HuH-7 (cell line): ENCODE results near the gene NOL6.
"Not testable (repeated sequence)": the region's sequence is repeated elsewhere in the genome, so short reads cannot be mapped to it uniquely, and the experiment has no call there.

Experiments
- DNase-seq: peaks from one replicate; pipeline ENCODE4 v3.0.0; 2011; ENCODE audit warnings: low spot score

The NOL6 gene, protein sequence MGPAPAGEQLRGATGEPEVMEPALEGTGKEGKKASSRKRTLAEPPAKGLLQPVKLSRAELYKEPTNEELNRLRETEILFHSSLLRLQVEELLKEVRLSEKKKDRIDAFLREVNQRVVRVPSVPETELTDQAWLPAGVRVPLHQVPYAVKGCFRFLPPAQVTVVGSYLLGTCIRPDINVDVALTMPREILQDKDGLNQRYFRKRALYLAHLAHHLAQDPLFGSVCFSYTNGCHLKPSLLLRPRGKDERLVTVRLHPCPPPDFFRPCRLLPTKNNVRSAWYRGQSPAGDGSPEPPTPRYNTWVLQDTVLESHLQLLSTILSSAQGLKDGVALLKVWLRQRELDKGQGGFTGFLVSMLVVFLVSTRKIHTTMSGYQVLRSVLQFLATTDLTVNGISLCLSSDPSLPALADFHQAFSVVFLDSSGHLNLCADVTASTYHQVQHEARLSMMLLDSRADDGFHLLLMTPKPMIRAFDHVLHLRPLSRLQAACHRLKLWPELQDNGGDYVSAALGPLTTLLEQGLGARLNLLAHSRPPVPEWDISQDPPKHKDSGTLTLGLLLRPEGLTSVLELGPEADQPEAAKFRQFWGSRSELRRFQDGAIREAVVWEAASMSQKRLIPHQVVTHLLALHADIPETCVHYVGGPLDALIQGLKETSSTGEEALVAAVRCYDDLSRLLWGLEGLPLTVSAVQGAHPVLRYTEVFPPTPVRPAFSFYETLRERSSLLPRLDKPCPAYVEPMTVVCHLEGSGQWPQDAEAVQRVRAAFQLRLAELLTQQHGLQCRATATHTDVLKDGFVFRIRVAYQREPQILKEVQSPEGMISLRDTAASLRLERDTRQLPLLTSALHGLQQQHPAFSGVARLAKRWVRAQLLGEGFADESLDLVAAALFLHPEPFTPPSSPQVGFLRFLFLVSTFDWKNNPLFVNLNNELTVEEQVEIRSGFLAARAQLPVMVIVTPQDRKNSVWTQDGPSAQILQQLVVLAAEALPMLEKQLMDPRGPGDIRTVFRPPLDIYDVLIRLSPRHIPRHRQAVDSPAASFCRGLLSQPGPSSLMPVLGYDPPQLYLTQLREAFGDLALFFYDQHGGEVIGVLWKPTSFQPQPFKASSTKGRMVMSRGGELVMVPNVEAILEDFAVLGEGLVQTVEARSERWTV

DNA sequence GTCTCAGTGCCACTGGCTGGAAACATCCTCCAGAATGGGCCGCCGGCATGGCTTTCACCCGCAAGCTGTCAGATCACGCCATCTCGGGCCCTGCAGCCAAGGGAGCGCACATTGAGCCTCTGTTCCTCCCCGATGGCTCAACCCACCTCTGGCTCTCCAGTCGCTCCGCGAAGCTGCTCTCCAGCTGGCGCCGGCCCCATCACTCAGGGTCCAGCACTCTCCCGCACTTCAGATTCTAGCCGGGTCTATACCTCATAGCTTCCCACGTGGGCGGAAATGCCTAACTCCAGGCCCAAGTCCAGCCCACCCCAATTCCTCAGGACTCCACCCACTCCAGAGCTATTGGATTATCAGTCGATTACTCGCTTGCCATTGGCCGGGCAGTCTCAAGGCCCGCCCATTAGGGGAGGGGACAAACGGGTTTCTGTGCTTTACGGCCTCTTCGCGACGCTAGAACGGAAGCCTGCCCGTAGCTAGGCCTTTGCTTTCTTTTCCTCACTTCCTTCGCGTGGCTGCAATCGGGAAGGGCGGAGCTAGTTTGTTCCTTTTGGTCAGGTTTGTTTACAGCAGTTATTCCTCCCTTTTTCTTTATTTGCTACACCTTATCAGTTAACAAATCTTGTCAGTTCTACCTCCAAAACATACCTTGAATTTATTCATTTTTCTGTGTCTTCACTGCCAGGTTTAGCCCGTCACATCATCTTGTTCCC, at the start of gene NOL6:
TSS of gene NOL6 (minus strand) at position 282 of the 710 bp plus-strand sequence. CDS start at position 200, 82 bp downstream.
- peak; percentile 88 for DNase-seq

DNA sequence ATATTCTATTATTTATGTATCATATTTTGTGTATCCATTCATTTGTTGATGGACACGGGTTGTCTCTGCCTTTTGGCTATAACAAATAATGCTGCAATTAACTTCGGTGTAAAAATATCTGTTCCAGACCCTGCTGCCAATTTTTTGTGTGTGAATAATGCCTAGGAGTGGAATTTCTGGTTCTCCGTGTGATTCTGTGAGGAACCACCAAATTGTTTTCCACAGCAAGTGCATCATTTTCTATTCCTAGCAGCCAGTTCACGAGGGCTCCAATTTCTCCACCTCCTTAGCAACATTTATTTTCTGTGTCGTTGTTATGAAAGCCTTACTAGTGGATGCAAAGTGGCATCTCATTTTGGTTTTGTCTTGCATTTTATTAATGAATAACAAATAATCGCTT, 48.1 kb upstream of the NOL6 start:
- DNase-seq: not testable (repeated sequence)

DNA sequence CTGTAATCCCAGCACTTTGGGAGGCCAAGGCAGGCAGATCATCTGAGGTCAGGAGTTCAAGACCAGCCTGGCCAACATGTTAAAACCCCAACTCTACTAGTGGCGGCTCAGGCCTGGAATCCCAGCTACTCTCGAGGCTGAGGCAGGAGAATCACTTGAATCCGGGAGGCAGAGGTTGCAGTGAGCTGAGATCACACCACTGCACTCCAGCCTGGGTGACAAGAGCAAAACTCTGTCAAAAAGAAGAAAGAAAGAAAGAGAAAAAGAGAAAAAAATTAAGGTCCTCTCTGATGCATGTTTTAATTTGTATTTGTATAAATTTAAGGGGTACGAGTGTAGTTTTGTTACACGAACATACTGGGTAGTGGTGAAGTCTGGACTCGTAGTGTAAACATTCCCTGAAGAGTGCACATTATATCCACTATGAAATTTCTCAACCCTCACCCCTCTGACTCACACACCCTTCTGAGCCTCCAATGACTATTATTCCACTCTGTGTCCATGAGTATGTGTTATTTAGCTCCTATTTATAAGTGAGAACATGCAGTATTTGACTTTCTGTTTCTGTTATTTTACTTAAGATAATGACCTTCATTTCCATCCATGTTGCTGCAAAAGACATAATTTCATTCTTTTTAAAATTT, 44.3 kb upstream of the NOL6 start:
- not testable (repeated sequence) for DNase-seq

DNA sequence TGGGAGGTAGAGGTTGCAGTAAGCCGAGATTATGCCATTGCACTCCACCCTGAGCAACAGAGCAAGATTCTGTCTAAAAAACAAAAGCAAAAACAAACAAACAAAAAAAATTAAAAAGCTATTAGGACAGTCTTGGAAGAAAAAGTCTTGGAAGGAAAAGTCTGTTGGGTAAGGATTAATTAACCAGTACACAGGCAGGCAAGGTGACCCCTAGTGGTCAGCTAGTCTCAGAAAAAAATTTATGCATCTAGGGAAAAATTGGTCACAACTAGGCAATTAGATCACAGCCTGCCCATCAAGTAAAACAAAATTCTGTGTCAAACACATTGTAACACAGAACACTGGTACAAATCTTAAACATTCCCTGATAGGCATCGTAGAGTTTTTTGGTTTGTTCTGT, 43.6 kb upstream of the NOL6 start:
- no peak for DNase-seq

DNA sequence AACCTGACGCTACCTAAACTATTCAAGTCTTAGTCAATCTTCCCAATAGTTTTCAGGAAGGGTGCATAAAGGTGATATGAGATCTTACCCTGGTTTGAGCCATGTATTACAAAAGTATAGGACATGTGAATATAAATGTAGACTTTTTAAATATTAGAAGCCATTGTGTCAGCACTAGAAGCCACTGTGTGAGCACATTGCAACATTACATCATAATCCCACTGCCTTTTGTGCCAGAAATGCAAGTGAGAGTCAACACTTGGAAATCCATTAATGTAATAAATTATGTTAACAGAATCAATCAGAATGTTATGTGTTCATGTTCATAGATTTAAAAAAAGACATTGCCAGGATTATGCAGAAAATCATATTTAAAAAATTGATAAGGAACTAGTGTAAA, 42.7 kb upstream of the NOL6 start:
- not testable (repeated sequence) for DNase-seq

DNA sequence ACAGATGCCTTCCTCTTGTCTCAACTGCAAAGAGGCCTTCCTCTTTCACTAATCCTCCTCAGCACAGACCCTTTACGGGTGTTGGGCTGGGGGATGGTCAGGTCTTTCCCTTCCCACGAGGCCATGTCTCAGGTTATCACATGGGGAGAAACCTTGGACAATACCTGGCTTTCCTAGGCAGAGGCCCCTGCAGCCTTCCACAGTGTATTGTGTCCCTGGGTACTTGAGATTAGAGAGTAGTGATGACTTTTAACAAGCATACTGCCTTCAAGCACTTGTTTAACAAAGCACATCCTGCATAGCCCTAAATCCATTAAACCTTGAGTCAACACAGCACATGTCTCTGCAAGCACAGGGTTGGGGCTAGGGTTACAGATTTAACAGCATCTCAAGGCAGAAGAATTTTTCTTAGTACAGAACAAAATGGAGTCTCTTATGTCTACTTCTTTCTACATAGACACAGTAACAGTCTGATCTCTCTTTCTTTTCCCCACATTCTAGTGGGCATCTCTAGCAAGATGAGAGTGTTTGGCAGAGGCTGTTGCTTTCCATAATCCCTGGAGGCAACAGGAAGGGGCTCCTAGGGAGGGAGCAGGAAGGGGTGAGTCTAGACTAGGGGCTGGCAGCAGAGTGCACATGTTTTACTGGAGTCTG, 41.7 kb upstream of the NOL6 start:
- DNase-seq: not testable (repeated sequence)

DNA sequence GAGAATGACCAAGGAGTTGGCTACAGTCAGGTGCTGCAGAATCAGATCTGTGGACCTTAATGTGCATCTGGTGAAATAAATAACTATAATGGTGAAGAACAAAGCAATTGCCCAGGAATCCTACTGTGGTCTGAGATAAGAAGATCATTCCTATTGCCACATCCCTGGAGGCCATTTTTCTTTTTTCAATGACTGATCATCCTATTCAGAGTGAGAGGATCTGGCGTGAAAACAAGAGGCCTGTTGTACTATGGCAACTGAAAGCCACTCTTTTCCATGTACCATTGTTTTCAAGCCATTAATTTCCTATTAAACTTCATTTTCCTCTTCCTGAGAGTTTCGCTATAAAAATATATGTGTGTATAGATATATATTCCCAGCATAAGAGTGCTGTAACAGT, 38.8 kb upstream of the NOL6 start:
- DNase-seq: not testable (repeated sequence)

DNA sequence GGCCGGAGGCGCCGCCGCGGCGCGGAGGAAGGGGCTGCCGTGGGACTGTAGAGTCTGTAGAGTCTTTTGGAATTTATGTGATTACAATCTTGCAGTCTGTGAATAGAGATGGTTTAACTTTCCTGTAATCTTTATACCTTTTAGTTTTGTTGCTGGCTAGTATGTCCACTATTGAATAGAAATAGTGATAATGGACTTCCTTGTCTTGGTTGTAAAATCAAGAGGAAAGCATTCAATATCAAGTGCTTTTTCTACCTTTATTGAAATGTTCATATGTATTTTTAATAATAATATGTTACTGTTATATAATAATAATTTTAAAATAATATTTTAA, 37.4 kb upstream of the NOL6 start:
- not testable (repeated sequence) for DNase-seq

DNA sequence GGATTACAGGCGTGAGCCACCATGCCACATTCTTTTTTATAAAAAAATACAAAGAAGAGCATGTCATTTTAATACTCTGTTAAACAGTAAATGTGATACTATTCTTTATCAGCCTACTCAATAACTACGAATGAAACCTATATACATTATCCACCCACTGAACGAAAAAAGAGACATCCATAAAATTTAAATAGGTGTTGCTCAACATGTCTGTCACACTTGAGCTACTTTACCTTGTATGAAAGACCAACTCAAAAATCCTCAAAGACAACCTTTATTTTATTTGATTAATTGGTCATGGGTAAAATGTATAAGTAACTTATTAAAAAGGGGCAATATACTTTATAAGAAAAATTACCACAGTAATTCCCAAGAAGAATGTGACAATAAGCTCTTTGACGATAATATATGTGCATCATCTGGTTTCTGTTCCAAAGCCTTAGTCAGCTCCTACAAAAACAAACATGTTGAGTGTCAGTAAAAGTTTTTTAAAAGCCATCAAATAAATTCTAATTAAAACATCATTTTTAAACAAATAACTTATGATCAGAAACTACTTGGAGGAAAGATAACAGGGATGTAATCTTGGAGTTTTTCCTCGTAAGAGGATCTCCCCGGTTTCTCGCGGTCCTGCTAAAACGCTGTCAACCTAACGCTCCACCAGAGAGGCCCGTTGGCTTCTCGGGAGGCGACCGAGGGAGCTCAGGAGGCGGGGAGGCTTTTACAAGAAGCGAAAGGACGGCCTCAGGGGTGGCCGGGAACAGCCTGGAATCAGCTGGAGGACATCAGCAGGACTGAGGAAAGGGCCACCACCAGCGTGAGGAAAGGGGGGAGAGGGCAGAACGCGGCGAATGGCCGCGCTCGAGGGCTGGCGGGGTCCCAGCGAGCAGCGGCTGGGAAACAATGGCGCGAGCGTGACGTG, 36.8 kb upstream of the NOL6 start:
- peak; percentile 28 for DNase-seq

DNA sequence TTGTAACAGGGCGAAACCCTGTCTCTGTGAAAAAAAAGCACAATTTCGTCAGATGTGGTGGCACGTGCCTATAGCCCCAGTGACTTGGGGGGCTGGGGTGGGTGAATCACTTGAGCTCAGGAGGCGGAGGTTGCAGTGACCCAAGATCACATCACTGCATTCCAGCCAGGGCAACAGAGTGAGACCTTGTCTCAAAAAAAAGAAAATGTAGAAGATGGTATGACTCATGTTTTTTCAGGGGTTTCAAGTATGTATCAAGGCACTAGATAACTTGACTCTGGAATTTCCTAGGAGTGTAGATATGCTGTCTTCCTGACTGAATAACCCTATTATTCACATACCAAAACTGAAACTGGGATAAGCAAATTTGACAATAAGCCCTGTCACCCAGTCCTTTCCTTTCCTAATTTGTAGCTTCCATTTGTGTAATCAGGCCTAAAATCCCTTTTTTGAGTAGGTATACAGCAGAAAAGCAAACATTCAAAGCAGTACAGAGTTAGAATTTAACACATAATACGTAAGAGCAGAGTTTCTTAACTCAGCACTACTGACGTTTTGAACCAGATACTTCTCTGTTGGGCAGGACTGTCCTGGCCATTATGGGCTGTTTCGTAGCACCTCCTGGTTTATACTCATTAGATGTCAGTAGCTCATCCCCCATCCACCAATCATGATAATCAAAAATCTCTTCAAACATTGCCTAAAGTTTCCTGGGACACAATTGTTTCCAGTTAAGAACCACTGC, 33.1 kb upstream of the NOL6 start:
- no peak for DNase-seq

DNA sequence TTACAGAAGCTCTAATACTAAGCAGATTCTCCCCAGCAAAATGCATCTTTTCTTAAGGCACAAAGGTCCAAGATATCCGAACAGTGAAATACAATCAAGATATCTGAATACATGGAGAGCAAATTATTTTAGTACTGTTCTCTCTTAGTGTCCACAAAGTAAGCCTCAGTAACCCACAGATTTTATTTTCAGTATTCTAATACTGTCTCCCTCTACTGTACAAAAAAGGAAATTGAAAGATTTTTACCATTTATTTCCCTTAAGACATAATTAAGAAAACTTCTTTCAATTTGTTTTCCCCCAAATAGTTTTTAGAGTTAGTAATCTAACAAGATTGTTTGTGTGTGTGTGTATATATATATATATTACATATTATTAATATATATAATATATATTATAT, 24.7 kb upstream of the NOL6 start:
- DNase-seq: no peak

DNA sequence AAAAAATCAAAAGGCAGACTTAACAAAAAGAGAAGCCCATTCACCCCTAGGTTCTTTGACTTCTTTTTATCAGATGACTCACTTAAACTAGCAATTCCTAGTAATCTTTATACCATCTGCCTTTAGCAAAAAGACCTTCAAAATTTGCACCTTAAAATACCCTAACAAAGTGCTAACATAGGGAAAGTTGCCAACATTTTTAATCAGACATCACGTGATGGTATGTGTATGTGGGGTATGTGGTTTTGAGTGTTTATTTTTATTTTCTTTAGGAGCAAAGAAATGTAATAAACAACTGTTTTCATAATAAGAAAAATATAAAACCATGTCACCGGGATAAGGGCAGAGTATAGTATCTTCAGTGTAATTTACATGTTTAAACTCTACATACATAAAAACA, 20.1 kb upstream of the NOL6 start:
- not testable (repeated sequence) for DNase-seq

DNA sequence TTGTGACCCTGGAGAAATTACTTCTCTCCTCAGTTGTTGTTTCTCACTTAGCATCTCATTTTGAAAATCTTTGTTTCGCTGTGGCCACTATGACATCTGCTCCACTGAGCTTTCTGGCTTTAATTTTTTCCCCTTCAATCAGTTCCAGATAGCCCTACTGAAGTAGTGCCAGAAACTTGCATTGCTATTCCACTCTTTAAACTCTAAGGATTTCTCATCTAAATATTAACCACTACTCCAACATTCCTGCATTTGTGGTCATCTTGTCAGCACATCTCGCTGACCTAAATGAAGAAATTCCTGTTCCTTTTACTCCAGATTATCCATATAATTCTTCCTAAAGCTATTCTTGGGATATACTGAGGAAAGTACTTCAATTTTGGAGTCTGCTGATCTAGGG, 15.3 kb upstream of the NOL6 start:
- DNase-seq: no peak

DNA sequence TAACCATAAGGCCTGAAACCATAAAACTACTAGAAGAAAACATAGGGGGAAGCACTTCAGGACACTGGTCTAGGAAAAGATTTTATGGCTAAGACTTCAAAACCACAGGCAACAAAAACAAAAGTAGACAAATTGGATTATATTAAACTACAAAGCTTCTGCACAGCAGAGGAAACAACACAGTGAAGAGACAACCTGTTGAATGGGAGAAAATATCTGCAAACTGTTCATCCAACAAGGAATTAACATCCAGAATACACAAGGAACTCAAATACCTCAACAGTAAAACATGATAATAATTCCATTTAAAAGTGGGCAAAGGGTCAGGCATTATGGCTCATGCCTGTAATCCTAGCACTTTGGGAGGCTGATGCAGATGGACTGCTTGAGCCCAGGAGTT, 11.6 kb upstream of the NOL6 start:
- not testable (repeated sequence) for DNase-seq

DNA sequence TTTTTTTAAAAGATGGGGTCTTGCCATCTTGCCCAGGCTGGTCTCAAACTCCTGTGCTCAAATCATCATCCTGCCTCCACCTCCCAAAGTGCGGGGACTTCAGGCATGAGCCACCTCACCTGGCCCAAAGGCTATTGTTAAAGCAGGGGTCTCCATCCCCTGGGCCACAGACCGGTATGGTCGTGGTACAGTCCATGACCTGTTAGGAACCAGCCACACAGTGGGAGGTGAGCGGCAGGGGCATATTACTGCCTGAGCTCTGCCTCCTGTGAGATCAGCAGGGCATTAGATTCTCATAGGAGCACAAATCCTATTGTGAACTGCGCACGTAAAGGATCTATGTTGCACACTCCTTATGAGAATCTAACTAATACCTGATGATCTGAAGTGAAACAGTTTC, 7.3 kb upstream of the NOL6 start:
- no peak for DNase-seq

DNA sequence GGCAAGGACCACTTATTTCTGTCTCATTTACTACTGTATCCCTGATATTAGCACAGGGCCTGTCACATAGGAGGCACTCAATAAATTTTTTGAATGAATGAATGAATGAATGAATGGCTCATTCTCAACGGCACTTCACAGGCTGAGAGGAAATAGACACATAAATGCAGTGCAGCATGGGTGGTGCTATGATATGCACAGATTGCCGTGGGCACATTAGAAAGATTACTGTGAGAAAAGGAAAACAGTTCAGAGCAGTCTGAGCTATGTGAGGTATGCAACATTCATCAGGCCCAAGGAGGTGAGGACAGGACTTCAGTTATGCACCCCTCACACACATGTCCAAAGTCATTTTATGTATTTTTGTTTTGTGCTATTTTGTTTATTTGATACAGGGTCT, 6.4 kb upstream of the NOL6 start:
- DNase-seq: no peak

DNA sequence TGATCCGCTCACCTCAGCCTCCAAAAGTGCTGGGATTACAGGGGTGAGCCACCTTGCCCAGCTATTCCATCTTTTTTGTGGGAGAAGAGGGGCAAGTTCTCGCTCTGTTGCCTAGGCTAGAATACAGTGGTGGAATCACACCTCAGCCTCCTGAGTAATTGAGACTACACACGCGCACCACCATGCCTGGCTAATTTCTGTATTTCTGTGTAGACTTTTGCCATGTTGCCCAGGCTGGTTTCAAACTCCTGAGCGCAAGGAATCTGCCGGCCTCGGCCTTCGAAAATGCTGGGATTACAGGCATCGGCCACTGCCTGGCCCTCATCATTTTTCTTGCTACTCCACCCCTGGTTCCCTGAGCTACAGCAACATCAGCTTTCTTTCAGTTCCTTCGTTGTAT, 2.8 kb upstream of the NOL6 start:
- no peak for DNase-seq

DNA sequence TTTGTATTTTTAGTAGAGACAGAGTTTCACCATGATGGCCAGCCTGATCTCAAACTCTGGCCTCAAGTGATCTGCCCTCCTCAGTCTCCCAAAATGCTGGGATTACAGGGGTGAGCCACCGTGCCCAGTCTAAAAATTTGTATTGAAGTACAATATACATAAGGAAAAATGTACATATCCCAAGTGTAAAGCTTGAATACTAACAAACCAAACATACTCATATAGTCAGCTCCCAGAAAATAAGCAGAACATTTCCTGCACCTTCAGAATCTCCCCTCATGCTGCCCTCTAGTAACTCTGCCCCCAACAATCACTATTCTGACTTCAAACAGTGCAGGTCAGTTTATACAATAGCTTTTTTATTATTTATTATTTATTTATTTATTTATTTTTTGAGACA, 1.6 kb upstream of the NOL6 start:
- no peak for DNase-seq
